ENCODE measurements around the gene OBP2B. TPM values are rescaled to one million over a fixed set of nuclear protein-coding genes. Genes with fewer than 3 reads are reported as not detected.

Gene OBP2B
- polyA plus RNA-seq, 1 donor from 2014 or later = not detected

- Histone ChIP-seq H3K4me2 (ENCODE audit: low read length) (no peak overlapping the region), H3K4me3 (ENCODE audit: low read length) (no peak overlapping the region), H3K36me3 (ENCODE audit: insufficient read depth, low read length) (no peaks in the 10 kb centered on the region), H3K9me2 (ENCODE audit: insufficient read depth, low read length) (no peaks in the 10 kb centered on the region), H3K27ac (ENCODE audit: low read length) (no peak overlapping the region), H3K27me3 (ENCODE audit: insufficient read depth, low read depth, low read length) (no peaks in the 10 kb centered on the region), H3K79me2 (replicated peaks; ENCODE audit: insufficient read depth, low read length) (no peaks in the 10 kb centered on the region), H2AFZ (ENCODE audit: low read depth, low read length) (no peak overlapping the region), H3F3A (ENCODE audit: insufficient read depth, low read length, poor library complexity, severe bottlenecking) (no peaks in the 10 kb centered on the region), H3K9me3 (ENCODE audit: low read length) (no peaks in the 10 kb centered on the region), H4K20me1 (ENCODE audit: insufficient read depth) (no peaks in the 10 kb centered on the region), H3K9ac (ENCODE audit: low read length) (no peak overlapping the region)
- TF ChIP-seq CTCF (IDR thresholded peaks at IDR 0.05; ENCODE audit: poor library complexity, severe bottlenecking) (no peak), RAD21 (conservative IDR thresholded peaks at IDR 0.05) (no peak), TAF1 (IDR thresholded peaks at IDR 0.05; ENCODE audit: low read depth) (no peak), SMC3 (conservative IDR thresholded peaks at IDR 0.05; ENCODE audit: poor library complexity) (no peak), MXI1 (conservative IDR thresholded peaks at IDR 0.05; ENCODE audit: poor library complexity, severe bottlenecking) (no peak), REST (IDR thresholded peaks at IDR 0.05; ENCODE audit: borderline replicate concordance) (no peak), EP300 (conservative IDR thresholded peaks at IDR 0.05; ENCODE audit: poor library complexity, severe bottlenecking) (no peak), POLR2AphosphoS5 (IDR thresholded peaks at IDR 0.05) (no peak)
Observed at GRCh38 chr9:133246562-133246961, 37.5 kb upstream of the OBP2B start.

GRCh38 chr9:133242991-133243390 is 33.9 kb upstream of the OBP2B start:
- Histone ChIP-seq H4K20me1 (ENCODE audit: insufficient read depth) (no peaks in the 10 kb centered on the region), H3K4me3 (ENCODE audit: low read length) (no peak overlapping the region), H3F3A (ENCODE audit: insufficient read depth, low read length, poor library complexity, severe bottlenecking) (no peaks in the 10 kb centered on the region), H3K9me3 (ENCODE audit: low read length) (no peaks in the 10 kb centered on the region), H3K4me2 (ENCODE audit: low read length) (no peak overlapping the region), H3K27ac (ENCODE audit: low read length) (no peak overlapping the region), H3K79me2 (replicated peaks; ENCODE audit: insufficient read depth, low read length) (no peaks in the 10 kb centered on the region), H3K27me3 (ENCODE audit: insufficient read depth, low read depth, low read length) (no peaks in the 10 kb centered on the region), H3K9me2 (ENCODE audit: insufficient read depth, low read length) (no peaks in the 10 kb centered on the region), H3K36me3 (ENCODE audit: insufficient read depth, low read length) (no peaks in the 10 kb centered on the region), H2AFZ (ENCODE audit: low read depth, low read length) (no peak overlapping the region), H3K9ac (ENCODE audit: low read length) (no peak overlapping the region)
- no peak for TF ChIP-seq EP300 (conservative IDR thresholded peaks at IDR 0.05; ENCODE audit: poor library complexity, severe bottlenecking)
- TF ChIP-seq MXI1 (conservative IDR thresholded peaks at IDR 0.05; ENCODE audit: poor library complexity, severe bottlenecking) = no peak
- TF ChIP-seq TAF1 (IDR thresholded peaks at IDR 0.05; ENCODE audit: low read depth) = no peak
- no peak for TF ChIP-seq CTCF (IDR thresholded peaks at IDR 0.05; ENCODE audit: poor library complexity, severe bottlenecking)

All from neural cell (in vitro differentiated cells).